ENCODE measurements around the gene GNAT2. TPM values are rescaled to one million over a fixed set of nuclear protein-coding genes. Genes with fewer than 3 reads are reported as not detected.

GNAT2 gene
- total and polyA plus RNA-seq, 7 donors, result 0.10 TPM; not detected in 6

DNA sequence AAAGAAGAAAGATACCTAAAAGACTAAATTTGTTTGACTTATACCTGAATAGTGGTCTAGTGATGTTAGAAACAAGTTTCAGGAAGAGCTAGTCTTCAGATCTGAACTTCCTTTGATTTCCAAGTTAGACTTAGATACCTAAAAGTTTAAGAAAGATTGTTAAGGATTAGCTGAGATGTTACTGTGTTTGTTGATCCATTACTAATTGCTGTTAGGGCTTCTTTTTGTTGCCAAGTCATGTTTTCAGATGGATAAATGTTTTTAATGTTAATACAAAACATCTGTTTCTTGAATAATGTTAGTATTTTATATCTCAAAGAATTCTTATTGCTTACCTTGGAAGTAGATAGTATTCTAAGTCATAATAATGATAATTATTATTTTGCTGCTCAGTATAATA lies 59.4 kb downstream of the GNAT2 start:
- no peak for TF ChIP-seq POLR2A (IDR thresholded peaks at IDR 0.05)
- no peak for TF ChIP-seq POLR2AphosphoS5 (IDR thresholded peaks at IDR 0.05)
- TF ChIP-seq EP300 (IDR thresholded peaks at IDR 0.05), result no peak
- TF ChIP-seq, protein P1, sequence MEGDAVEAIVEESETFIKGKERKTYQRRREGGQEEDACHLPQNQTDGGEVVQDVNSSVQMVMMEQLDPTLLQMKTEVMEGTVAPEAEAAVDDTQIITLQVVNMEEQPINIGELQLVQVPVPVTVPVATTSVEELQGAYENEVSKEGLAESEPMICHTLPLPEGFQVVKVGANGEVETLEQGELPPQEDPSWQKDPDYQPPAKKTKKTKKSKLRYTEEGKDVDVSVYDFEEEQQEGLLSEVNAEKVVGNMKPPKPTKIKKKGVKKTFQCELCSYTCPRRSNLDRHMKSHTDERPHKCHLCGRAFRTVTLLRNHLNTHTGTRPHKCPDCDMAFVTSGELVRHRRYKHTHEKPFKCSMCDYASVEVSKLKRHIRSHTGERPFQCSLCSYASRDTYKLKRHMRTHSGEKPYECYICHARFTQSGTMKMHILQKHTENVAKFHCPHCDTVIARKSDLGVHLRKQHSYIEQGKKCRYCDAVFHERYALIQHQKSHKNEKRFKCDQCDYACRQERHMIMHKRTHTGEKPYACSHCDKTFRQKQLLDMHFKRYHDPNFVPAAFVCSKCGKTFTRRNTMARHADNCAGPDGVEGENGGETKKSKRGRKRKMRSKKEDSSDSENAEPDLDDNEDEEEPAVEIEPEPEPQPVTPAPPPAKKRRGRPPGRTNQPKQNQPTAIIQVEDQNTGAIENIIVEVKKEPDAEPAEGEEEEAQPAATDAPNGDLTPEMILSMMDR (IDR thresholded peaks at IDR 0.05), result no peak
- Histone ChIP-seq H3K9me3 (no peaks in the 10 kb centered on the region), H3K4me1 (peaks cover 0 to 61% (median 29%) of the 10 kb centered on the region in 4 donors), H3K27me3 (no peaks in the 10 kb centered on the region), H3K36me3 (no peaks in the 10 kb centered on the region), H3K4me3 (no peak overlapping the region), H3K27ac (no peak overlapping the region)
- intact Hi-C loops (cut with DNase I), result no loop called here
- no peak for DNase-seq

DNA sequence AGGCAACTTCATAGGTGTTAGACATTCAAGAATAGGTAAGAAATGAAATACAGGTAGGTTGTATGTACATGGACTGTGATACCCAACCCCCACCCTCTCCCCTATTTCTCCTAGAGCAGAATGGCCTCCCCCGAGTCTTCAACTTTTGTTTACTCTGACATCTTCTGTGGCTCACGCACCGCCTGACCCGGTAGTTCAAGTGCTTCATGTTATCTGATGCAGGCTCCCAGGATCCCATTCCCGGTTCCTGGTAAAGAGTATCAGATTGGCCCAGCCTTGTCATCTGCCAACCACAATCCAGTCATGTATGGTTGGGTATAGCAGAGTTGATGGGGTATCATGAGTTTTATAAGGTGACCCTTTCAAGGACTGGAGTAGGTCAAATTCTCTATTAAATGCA lies 61.9 kb downstream of the GNAT2 start:
- DNase-seq, result no peak
- WGBS, 2 donors, result 97% methylated on average over 5 of the region's 5 CpGs
- intact Hi-C loops (cut with DNase I), result no loop called here
- no peaks in the 10 kb centered on the region for H3K27me3 ChIP-seq
- TF ChIP-seq, protein P1 (IDR thresholded peaks at IDR 0.05), result no peak
- TF ChIP-seq POLR2A (IDR thresholded peaks at IDR 0.05) (no peak), EP300 (IDR thresholded peaks at IDR 0.05) (no peak), POLR2AphosphoS5 (IDR thresholded peaks at IDR 0.05) (no peak)
- H3K9me3 ChIP-seq, result no peaks in the 10 kb centered on the region
- peaks cover 0 to 53% (median 17%) of the 10 kb centered on the region in 4 donors for H3K4me1 ChIP-seq
- no peaks in the 10 kb centered on the region for H3K36me3 ChIP-seq
- no peak overlapping the region for H3K4me3 ChIP-seq
- H3K27ac ChIP-seq, result no peak overlapping the region

DNA sequence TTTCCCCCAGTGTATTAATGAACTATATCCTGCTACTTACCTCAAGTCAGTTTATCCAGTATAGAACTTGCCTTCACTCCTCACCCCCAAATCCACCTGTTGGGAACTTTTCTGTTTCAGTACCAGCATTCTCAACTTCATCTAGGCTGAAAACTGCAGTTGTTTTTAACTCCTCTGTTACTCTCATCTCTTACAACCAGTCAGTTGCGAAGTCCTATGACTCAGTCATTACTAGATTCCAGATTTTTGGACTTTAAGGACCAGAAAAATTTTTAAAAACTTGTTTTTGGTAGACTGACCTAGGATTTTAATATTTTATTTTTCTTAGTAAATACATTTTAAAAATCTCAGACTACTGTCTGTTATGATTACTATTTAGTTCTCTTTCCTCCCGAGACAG lies 62.9 kb downstream of the GNAT2 start:
- no peak for TF ChIP-seq EP300 (IDR thresholded peaks at IDR 0.05)
- TF ChIP-seq POLR2AphosphoS5 (IDR thresholded peaks at IDR 0.05), result no peak
- no peak for TF ChIP-seq POLR2A (IDR thresholded peaks at IDR 0.05)
- TF ChIP-seq, protein P1 (IDR thresholded peaks at IDR 0.05), result no peak
- no peaks in the 10 kb centered on the region for H3K9me3 ChIP-seq
- H3K27ac ChIP-seq, result no peak overlapping the region
- H3K4me1 ChIP-seq, result peaks cover 0 to 47% (median 18%) of the 10 kb centered on the region in 4 donors
- DNase-seq, result no peak
- intact Hi-C loops (cut with DNase I), result no loop called here
- H3K27me3 ChIP-seq, result no peaks in the 10 kb centered on the region
- H3K36me3 ChIP-seq, result no peaks in the 10 kb centered on the region
- WGBS, 2 donors, result 94% methylated on average over 2 of the region's 2 CpGs
- H3K4me3 ChIP-seq, result no peak overlapping the region

Small RNA genes within 50 kb of the gene (small RNA-seq; reads per million reads assigned to genes)
- 0 reads per million in 3 donors for gene RNU6V

Other genes starting within 250 kb of the GNAT2 start
- 10 to 100 TPM; 33.4 to 55.1 (median 47.2) TPM for gene SORT1, start 221.7 kb downstream of the GNAT2 start, total RNA-seq
- gene SORT1, start 221.7 kb downstream of the GNAT2 start, polyA plus RNA-seq, result 10 to 100 TPM in 1 of 3 donors, 1 to 10 TPM in 2; 7.2 to 37.0 (median 8.6) TPM
- gene PSMA5, start 193.2 kb downstream of the GNAT2 start, total RNA-seq, result 10 to 100 TPM; 18.8 to 57.6 (median 25.8) TPM
- 100 to 1,000 TPM in 1 of 3 donors, 10 to 100 TPM in 2; 89.5 to 113 (median 94.9) TPM for gene PSMA5, start 193.2 kb downstream of the GNAT2 start, polyA plus RNA-seq
- gene SYPL2, start 153.1 kb downstream of the GNAT2 start, total RNA-seq, result 1 to 10 TPM; 2.1 to 6.9 (median 3.2) TPM
- gene SYPL2, start 153.1 kb downstream of the GNAT2 start, polyA plus RNA-seq, result under 1 TPM in 2 of 3 donors, not detected in 1; under 0.01 to 0.58 TPM
- 10 to 100 TPM in 1 of 4 donors, 1 to 10 TPM in 3; 2.0 to 12.2 (median 3.1) TPM for gene ATXN7L2, start 135.7 kb downstream of the GNAT2 start, total RNA-seq
- 1 to 10 TPM; 1.8 to 5.7 (median 2.1) TPM for gene ATXN7L2, start 135.7 kb downstream of the GNAT2 start, polyA plus RNA-seq
- gene CYB561D1, start 125.5 kb downstream of the GNAT2 start, total RNA-seq, result 1 to 10 TPM; 4.2 to 7.6 (median 5.4) TPM
- gene CYB561D1, start 125.5 kb downstream of the GNAT2 start, polyA plus RNA-seq, result 10 to 100 TPM in 1 of 3 donors, 1 to 10 TPM in 2; 1.8 to 12.5 (median 3.9) TPM
- gene AMIGO1, start 109.9 kb downstream of the GNAT2 start, total RNA-seq, result 10 to 100 TPM in 1 of 4 donors, 1 to 10 TPM in 3; 6.4 to 12.1 (median 8.8) TPM
- gene AMIGO1, start 109.9 kb downstream of the GNAT2 start, polyA plus RNA-seq, result 1 to 10 TPM in 1 of 3 donors, under 1 TPM in 2; 0.60 to 2.8 (median 0.69) TPM
- gene GPR61, start 79.7 kb downstream of the GNAT2 start, total RNA-seq, result 1 to 10 TPM in 1 of 4 donors, under 1 TPM in 1, not detected in 2; 0.36 to 2.2 TPM
- gene GPR61, start 79.7 kb downstream of the GNAT2 start, polyA plus RNA-seq, result under 1 TPM in 1 of 3 donors, not detected in 2; 0.07 TPM
- 1 to 10 TPM; 5.7 to 6.4 (median 6.1) TPM for gene GNAI3, start 71.0 kb downstream of the GNAT2 start, total RNA-seq
- 1 to 10 TPM; 4.2 to 5.5 (median 5.2) TPM for gene GNAI3, start 71.0 kb downstream of the GNAT2 start, polyA plus RNA-seq
- 10 to 100 TPM; 19.9 to 47.5 (median 29.4) TPM for gene AMPD2, start 221 bp upstream of the GNAT2 start, total RNA-seq
- gene AMPD2, start 221 bp upstream of the GNAT2 start, polyA plus RNA-seq, result 10 to 100 TPM in 1 of 3 donors, 1 to 10 TPM in 2; 6.5 to 31.3 (median 6.6) TPM
- gene GSTM4, start 36.5 kb upstream of the GNAT2 start, total RNA-seq, result 10 to 100 TPM; 31.4 to 73.1 (median 44.8) TPM
- 10 to 100 TPM; 47.0 to 69.4 (median 52.3) TPM for gene GSTM4, start 36.5 kb upstream of the GNAT2 start, polyA plus RNA-seq
- gene GSTM2, start 48.4 kb upstream of the GNAT2 start, total RNA-seq, result 100 to 1,000 TPM in 1 of 4 donors, 10 to 100 TPM in 3; 42.5 to 139 (median 60.5) TPM
- 10 to 100 TPM in 2 of 3 donors, 1 to 10 TPM in 1; 4.9 to 22.3 (median 12.6) TPM for gene GSTM2, start 48.4 kb upstream of the GNAT2 start, polyA plus RNA-seq
- 10 to 100 TPM in 1 of 4 donors, not detected in 3; 12.7 TPM for gene GSTM1, start 68.2 kb upstream of the GNAT2 start, total RNA-seq
- 10 to 100 TPM in 2 of 3 donors, under 1 TPM in 1; 0.39 to 27.6 (median 21.3) TPM for gene GSTM1, start 68.2 kb upstream of the GNAT2 start, polyA plus RNA-seq
- gene GSTM5, start 92.6 kb upstream of the GNAT2 start, total RNA-seq, result 1 to 10 TPM; 2.7 to 8.0 (median 3.5) TPM
- 10 to 100 TPM in 1 of 3 donors, 1 to 10 TPM in 2; 2.5 to 11.4 (median 2.7) TPM for gene GSTM5, start 92.6 kb upstream of the GNAT2 start, polyA plus RNA-seq
- gene GSTM3, start 121.4 kb upstream of the GNAT2 start, total RNA-seq, result 100 to 1,000 TPM in 3 of 4 donors, 10 to 100 TPM in 1; 61.1 to 143 (median 122) TPM
- 10 to 100 TPM; 21.6 to 64.3 (median 40.2) TPM for gene GSTM3, start 121.4 kb upstream of the GNAT2 start, polyA plus RNA-seq
- 1 to 10 TPM in 2 of 4 donors, not detected in 2; 1.1 to 1.4 TPM for gene EPS8L3, start 144.3 kb upstream of the GNAT2 start, total RNA-seq
- 100 to 1,000 TPM in 1 of 3 donors, 10 to 100 TPM in 2; 81.7 to 212 (median 84.4) TPM for gene EPS8L3, start 144.3 kb upstream of the GNAT2 start, polyA plus RNA-seq